Ectodermal cell (in vitro differentiated cells): ENCODE results near the gene FRAS1.
"Not testable (repeated sequence)": the region's sequence is repeated elsewhere in the genome, so short reads cannot be mapped to it uniquely, and the experiment has no call there.

Experiments
- H3K27ac ChIP-seq: 2 replicates; pipeline ENCODE4 v1.7.0; 2013; ENCODE audit warnings: mild to moderate bottlenecking, low read depth, low read length; ENCODE audit not compliant: insufficient read depth, poor library complexity, severe bottlenecking
- H3K27me3 ChIP-seq: 2 replicates; pipeline ENCODE4 v1.7.0; 2013; ENCODE audit warnings: mild to moderate bottlenecking, low read length; ENCODE audit not compliant: insufficient read depth, control insufficient read depth, poor library complexity, severe bottlenecking
- H3K36me3 ChIP-seq: one replicate; pipeline ENCODE4 v1.7.0; 2013; ENCODE audit warnings: low read length; ENCODE audit not compliant: control insufficient read depth, insufficient read depth
- H3K4me1 ChIP-seq: one replicate; pipeline ENCODE4 v1.7.0; 2013; ENCODE audit warnings: low read length; ENCODE audit not compliant: control insufficient read depth, insufficient read depth
- H3K4me3 ChIP-seq: 2 replicates; pipeline ENCODE4 v1.7.0; 2013; ENCODE audit warnings: low read depth, low read length, control low read depth; ENCODE audit not compliant: insufficient read depth
- H3K9me3 ChIP-seq: 2 replicates; pipeline ENCODE4 v1.7.0; 2013; ENCODE audit warnings: mild to moderate bottlenecking, low read length, moderate library complexity; ENCODE audit not compliant: control insufficient read depth
- WGBS, 2 experiments: methylation state at CpG; one replicate each; pipeline ENCODE4 v1.1.7; 2013; ENCODE audit warnings: missing lambda C conversion rate in 2 of 2; 5-methylcytosine and 5-hydroxymethylcytosine counted together

Gene FRAS1

DNA sequence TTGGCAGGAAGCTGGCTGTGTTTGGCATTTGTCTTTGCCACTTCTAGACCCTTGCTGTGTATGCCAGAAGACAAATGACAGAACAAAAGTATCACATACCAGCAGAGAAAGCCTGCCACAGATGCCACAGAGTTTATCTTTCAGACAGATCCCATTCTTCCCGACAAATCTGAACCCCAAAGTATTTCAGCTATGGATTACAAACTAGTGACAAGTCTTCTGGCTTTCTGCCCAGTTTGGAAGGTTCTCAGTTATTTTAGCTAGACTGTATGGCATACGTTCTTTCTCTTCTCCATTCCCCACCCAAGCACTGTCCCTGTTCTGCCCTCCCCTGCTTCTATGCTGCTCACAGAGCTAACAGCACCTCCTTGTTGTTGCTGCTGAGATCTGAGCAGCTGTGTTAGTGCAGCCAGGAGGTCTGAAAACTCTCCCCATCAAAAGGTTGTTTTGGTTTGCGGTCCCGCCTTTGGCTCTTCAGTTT is 236.7 kb downstream of the FRAS1 start:
- Histone ChIP-seq H3K36me3 (no peaks in the 10 kb centered on the region), H3K27ac (peak overlapping the region; percentile 51), H3K9me3 (no peaks in the 10 kb centered on the region), H3K27me3 (no peaks in the 10 kb centered on the region), H3K4me1 (peaks cover 11% of the 10 kb centered on the region), H3K4me3 (no peak overlapping the region)
- 38 to 50% methylated on average over 4 of the region's 4 CpGs for WGBS, 2 experiments

DNA sequence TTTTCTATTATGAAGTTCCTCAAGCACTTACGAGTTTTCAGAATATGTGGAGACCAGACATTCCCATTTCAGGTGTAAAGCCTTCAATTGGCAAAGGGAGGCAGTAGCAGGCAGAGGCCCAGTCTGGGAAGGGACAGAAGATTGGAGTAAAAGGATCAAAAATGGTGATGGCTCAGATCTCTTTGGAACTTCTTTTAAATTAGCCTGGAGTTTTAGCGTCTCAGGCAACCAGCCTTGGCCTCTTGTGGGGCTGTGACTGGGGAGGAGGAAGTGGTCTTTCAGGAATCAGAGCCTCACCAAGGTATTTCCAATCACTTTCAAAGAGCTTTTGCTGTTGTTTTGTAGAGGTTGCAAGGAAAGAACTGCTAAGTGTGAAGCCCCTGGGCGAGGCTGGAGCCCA is 239.1 kb downstream of the FRAS1 start:
- H3K4me3 ChIP-seq, result no peak overlapping the region
- H3K36me3 ChIP-seq, result no peaks in the 10 kb centered on the region
- no peaks in the 10 kb centered on the region for H3K9me3 ChIP-seq
- H3K4me1 ChIP-seq, result peaks cover 11% of the 10 kb centered on the region
- H3K27ac ChIP-seq, result no peak overlapping the region
- no peaks in the 10 kb centered on the region for H3K27me3 ChIP-seq
- 81 to 82% methylated on average over 3 of the region's 3 CpGs for WGBS, 2 experiments

DNA sequence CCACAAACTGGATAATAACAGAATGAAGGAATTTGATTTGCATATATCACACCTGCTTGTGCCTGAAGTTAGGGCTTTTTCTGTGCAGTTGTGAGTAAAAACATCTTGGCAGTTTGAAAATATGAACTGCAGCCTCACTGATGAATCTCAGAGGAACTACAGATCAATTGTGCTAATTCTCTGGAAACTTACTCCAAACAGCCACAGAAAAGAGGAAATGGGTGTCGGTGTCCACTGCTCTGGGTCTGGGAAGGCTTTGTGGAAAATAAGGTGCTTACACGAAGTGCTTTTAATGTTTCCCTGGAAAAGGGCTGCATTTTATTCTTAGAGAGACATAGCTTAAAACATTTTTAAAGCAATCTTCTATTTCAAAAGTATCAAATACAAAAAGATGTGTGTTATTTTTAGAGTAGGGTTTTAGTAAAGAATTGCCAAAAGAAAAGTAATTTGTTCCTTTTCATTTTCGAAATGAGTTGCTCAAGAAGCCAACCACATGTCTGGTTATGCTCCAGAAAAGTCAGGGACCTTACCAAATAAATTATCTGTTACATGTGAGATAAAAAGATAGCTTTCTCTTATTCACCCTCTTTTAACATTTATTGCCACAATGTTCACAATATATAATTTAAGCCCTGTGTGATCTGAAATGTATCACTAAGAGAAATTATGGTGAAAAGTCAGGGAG is 240.1 kb downstream of the FRAS1 start:
- Histone ChIP-seq H3K4me3 (no peak overlapping the region), H3K27ac (no peak overlapping the region)

DNA sequence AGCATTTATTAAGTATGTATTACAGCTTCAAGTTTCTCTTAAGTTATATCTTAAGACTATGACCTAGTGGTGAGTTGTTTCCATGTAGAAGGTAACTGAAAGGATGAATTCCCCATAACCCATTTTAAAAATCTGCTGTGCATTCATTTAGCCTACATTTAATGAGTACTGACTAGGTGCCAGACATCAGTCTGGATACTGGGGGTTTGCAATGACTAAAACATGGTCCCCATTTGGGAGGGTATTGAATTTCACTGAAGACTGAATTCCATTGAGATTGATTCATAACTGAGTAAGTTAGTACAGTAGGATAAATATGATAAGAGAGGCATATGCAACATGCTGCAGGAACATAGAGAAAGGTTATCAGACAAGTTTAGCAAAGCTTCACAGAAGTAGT is 241.5 kb downstream of the FRAS1 start:
- H3K36me3 ChIP-seq, result no peaks in the 10 kb centered on the region
- no peak overlapping the region for H3K27ac ChIP-seq
- H3K9me3 ChIP-seq, result no peaks in the 10 kb centered on the region
- H3K4me1 ChIP-seq, result peaks cover 7% of the 10 kb centered on the region
- no peak overlapping the region for H3K4me3 ChIP-seq
- no peaks in the 10 kb centered on the region for H3K27me3 ChIP-seq

More for the DNA sequence above, 240.1 kb downstream of the FRAS1 start:
- no peaks in the 10 kb centered on the region for H3K27me3 ChIP-seq
- WGBS, 2 experiments, result 95 to 100% methylated on average over 3 of the region's 3 CpGs
- H3K4me1 ChIP-seq, result peaks cover 11% of the 10 kb centered on the region
- no peaks in the 10 kb centered on the region for H3K9me3 ChIP-seq
- no peaks in the 10 kb centered on the region for H3K36me3 ChIP-seq

DNA sequence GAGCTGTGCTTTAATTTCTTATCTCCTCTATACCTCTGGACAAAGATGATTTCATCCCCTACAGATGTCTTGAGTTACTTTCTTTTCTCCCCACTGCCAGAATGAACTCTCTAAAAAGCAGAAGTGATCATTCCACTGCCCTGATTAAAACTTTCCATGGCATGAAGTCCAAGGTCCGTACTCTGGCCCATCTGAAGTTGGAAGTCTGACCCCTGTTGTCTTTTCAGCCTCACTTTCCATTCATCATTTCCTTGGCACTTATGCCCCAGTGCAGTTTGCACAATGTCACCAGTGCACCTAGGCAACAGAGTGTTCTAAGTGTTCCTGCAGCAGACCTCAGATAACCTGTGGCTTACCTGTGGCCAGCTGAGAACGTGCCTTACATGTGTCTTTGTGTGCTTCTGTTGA is 242.4 kb downstream of the FRAS1 start:
- no peaks in the 10 kb centered on the region for H3K9me3 ChIP-seq
- H3K27ac ChIP-seq, result no peak overlapping the region
- H3K4me3 ChIP-seq, result no peak overlapping the region
- H3K27me3 ChIP-seq, result no peaks in the 10 kb centered on the region
- no peaks in the 10 kb centered on the region for H3K36me3 ChIP-seq
- 91 to 92% methylated on average over 2 of the region's 2 CpGs for WGBS, 2 experiments
- H3K4me1 ChIP-seq, result no peaks in the 10 kb centered on the region

DNA sequence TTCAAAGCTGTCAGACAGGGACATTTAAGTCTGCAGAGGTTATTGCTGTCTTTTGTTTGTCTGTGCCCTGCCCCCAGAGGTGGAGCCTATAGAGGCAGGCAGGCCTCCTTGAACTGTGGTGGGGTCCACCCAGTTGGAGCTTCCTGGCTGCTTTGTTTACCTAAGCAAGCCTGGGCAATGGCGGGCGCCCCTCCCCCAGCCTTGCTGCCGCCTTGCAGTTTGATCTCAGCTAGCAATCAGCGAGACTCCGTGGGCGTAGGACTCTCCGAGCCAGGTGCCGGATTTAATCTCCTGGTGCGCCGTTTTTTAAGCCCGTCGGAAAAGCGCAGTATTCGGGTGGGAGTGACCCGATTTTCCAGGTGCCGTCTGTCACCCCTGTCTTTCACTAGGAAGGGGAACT is 250.1 kb downstream of the FRAS1 start:
- not testable (repeated sequence) for H3K36me3 ChIP-seq, H3K9me3 ChIP-seq, H3K4me3 ChIP-seq, H3K4me1 ChIP-seq, H3K27ac ChIP-seq, H3K27me3 ChIP-seq
- 41 to 43% methylated on average over 16 of the region's 16 CpGs for WGBS, 2 experiments

DNA sequence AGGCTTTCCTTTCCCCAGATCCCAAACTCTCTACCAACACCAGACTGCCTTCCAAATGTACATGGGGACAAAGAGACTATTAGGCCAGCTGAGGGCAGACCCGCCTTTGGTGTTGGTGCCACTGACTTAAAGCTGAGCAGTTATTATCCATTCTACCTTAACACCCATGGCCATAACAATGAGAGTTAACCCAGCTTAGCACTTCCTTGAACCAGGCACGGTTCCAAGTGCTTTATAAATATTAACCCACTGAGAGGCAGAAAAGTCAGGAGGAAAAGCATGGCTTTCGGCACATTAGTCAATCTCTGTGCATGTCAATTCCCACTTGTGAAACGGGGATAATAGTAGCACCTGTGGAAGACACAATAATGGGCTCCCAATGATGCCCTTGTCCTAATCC is 251.4 kb downstream of the FRAS1 start:
- no peaks in the 10 kb centered on the region for H3K27me3 ChIP-seq
- H3K27ac ChIP-seq, result no peak overlapping the region
- no peaks in the 10 kb centered on the region for H3K36me3 ChIP-seq
- no peaks in the 10 kb centered on the region for H3K9me3 ChIP-seq
- no peaks in the 10 kb centered on the region for H3K4me1 ChIP-seq
- WGBS, 2 experiments, result 91 to 96% methylated on average over 4 of the region's 4 CpGs
- no peak overlapping the region for H3K4me3 ChIP-seq

DNA sequence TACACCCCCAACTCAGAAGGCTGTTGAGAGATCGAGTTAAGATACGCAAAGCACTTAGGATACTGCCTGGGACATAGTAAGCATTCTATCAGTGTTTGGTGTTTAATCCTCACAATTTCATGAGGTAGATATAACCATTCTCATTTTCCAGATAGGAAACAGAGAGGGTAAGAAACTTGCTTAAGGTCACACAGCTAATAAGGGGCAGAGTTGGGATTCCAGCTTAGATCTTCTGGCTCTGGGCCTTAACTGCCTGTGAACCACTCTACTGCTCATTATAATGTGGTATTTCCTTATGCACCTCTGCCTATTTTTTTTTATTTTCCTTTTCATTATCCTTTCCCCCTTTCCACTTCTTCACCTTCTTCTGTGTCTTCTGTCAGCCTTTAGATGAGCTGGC is 252.2 kb downstream of the FRAS1 start:
- Histone ChIP-seq H3K9me3 (no peaks in the 10 kb centered on the region), H3K27me3 (no peaks in the 10 kb centered on the region), H3K27ac (no peak overlapping the region), H3K36me3 (no peaks in the 10 kb centered on the region), H3K4me3 (no peak overlapping the region), H3K4me1 (no peaks in the 10 kb centered on the region)
- WGBS, 2 experiments, result 100% methylated on average over 2 of the region's 2 CpGs

DNA sequence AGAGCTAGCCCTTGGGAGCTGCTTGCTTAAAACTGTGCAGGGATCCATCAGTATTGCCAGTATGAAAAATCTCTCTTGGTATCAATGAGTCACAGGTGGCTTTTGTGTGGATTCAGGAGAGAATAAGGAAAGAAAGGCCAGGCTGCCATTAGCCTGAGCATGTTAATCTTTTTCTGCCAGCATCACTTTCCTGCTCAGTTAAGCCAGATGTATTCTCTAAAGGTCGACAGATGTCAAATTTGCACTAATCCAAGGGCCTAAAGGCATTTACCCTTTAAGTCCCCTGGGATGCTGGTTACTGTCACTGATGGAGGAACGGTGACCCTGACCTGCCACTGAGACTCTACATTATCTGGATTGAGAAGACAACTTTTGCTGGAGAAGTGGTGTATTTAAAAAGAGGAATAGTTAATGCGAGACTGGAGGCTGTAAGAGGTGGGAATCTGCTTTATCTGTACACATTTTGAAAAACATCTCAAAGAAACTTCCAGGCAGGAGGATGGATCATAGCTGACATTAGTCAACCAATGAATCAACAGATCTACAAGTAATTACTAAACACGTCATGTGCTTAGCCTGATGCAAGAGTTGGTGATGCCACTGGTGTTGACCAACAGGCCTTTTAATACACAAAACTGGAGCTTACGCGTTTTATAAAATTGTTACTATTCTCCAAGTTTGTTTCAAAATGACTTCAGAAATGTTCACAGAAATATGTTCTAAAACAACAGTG is 253.1 kb downstream of the FRAS1 start:
- Histone ChIP-seq H3K36me3 (no peaks in the 10 kb centered on the region), H3K27ac (no peak overlapping the region), H3K4me3 (no peak overlapping the region), H3K4me1 (no peaks in the 10 kb centered on the region), H3K27me3 (no peaks in the 10 kb centered on the region), H3K9me3 (no peaks in the 10 kb centered on the region)
- 89% methylated on average over 6 of the region's 6 CpGs for WGBS, 2 experiments

DNA sequence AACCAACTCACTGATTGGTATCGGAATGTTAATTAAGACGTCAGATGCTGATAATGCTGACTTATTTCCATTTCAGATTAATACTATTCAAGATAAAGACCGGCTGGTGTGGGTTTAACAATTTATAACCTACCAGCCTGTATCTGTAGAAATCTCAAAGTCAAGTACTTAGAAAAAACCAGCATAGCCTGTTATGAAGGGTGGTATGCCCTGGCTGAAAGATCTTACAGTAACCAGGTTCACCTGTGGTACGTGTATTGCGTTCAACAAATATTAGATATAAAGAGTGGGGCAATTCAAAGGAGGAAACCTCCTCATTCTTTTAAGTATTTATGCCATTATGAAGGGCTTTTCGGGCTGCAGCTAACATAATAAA is 253.6 kb downstream of the FRAS1 start:
- Histone ChIP-seq H3K36me3 (no peaks in the 10 kb centered on the region), H3K27ac (no peak overlapping the region), H3K4me1 (no peaks in the 10 kb centered on the region), H3K4me3 (no peak overlapping the region), H3K27me3 (no peaks in the 10 kb centered on the region), H3K9me3 (no peaks in the 10 kb centered on the region)
- WGBS, 2 experiments, result 85 to 87% methylated on average over 6 of the region's 6 CpGs
